Omental fat pad (tissue), 4 donors: Measurements from ENCODE around the gene ZNRF3. TPM values are rescaled to one million over a fixed set of nuclear protein-coding genes. Genes with fewer than 3 reads are reported as not detected.

Experiments used
- ATAC-seq: fragments of 150-250 bp; one replicate; pipeline ENCODE4 v1.9.1; 2016; ENCODE audit warnings: mild to moderate bottlenecking, moderate library complexity; ENCODE audit not compliant: low FRiP score
- DNase-seq: peaks from one replicate; pipeline ENCODE4 v3.0.0-alpha.2; 2019; ENCODE audit warnings: low spot score
- CTCF ChIP-seq, 3 donors: fragments of 450-650 bp; IDR thresholded peaks; one replicate each; pipeline ENCODE4 v1.5.1; 2016 to 2017; ENCODE audit warnings: antibody characterized with exemption in 3 of 3, mild to moderate bottlenecking in 3 of 3, moderate library complexity in 2 of 3
- total RNA-seq, 4 donors: library from RNA; depleted of rRNA; stranded (reverse); fragments of >200 nt; gene quantifications; one replicate each; pipeline ENCODE4 v1.1.0, GENCODE V29; 2016

Gene ZNRF3
- total RNA-seq, 4 donors from 2014 or later, result 7.7 to 14.4 (median 8.2) TPM

GRCh38 chr22:28985581-28986290 is 102.4 kb downstream of the ZNRF3 start:
- no peak for ATAC-seq
- TF ChIP-seq CTCF (IDR thresholded peaks at IDR 0.05), result no peak
- DNase-seq, result no peak

- ATAC-seq, result no peak
- TF ChIP-seq CTCF (IDR thresholded peaks at IDR 0.05), result no peak
- DNase-seq, result no peak
Measured at GRCh38 chr22:28986366-28986765, 103.0 kb downstream of the ZNRF3 start.

- TF ChIP-seq CTCF (IDR thresholded peaks at IDR 0.05), result no peak
- ATAC-seq (no peak), DNase-seq (no peak)
Measured at GRCh38 chr22:28988457-28988856, 105.1 kb downstream of the ZNRF3 start.

GRCh38 chr22:28989035-28989464 is 105.7 kb downstream of the ZNRF3 start:
- no peak for DNase-seq
- ATAC-seq, result peak; percentile 87
- TF ChIP-seq CTCF (IDR thresholded peaks at IDR 0.05), result no peak

- DNase-seq (no peak), ATAC-seq (peak; percentile 39)
- no peak for TF ChIP-seq CTCF (IDR thresholded peaks at IDR 0.05)
Measured at GRCh38 chr22:28989484-28989883, 106.1 kb downstream of the ZNRF3 start.

- no peak for DNase-seq
- no peak for TF ChIP-seq CTCF (IDR thresholded peaks at IDR 0.05)
- ATAC-seq, result peak; percentile 31
Measured at GRCh38 chr22:28989912-28990311, 106.5 kb downstream of the ZNRF3 start.
